HG02642 (cell line): ENCODE results near the gene METAP1D.
"Not testable (repeated sequence)": the region's sequence is repeated elsewhere in the genome, so short reads cannot be mapped to it uniquely, and the experiment has no call there.

Experiments used
- ATAC-seq: cut with Tn5 transposase; IDR thresholded peaks from one replicate; pipeline ENCODE4 v1.9.1; 2021; ENCODE audit warnings: mild to moderate bottlenecking; ENCODE audit not compliant: unreplicated experiment, poor library complexity

METAP1D gene

DNA sequence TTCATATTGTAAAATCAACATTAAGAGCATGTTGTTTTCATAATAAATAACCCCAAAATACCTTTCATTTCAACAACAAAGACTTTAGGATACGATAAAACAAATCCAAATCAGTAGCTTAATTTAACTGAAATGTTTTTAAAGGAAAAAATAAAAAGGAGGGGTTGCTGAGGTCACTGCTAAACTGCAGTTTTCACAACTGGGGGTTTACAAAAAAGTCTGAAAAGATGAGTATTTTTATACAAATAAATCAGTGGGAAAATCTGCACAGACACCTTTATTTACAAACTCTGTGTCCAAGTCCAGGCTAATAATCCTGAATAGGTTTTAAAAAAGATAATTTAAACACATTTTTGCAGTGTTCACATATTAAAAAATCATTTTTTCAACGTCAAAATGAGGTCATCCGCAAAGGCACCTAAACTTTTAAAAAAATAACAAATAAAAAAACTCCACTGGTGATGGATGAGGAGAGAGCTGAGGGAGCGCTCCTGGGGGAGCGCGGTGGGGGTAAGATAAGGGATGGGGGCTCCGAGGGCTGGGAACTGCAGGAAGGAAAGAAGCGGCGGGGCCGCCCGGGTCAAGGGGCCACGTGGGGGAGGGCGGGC is 99.8 kb downstream of the METAP1D start:
- no peak for ATAC-seq

DNA sequence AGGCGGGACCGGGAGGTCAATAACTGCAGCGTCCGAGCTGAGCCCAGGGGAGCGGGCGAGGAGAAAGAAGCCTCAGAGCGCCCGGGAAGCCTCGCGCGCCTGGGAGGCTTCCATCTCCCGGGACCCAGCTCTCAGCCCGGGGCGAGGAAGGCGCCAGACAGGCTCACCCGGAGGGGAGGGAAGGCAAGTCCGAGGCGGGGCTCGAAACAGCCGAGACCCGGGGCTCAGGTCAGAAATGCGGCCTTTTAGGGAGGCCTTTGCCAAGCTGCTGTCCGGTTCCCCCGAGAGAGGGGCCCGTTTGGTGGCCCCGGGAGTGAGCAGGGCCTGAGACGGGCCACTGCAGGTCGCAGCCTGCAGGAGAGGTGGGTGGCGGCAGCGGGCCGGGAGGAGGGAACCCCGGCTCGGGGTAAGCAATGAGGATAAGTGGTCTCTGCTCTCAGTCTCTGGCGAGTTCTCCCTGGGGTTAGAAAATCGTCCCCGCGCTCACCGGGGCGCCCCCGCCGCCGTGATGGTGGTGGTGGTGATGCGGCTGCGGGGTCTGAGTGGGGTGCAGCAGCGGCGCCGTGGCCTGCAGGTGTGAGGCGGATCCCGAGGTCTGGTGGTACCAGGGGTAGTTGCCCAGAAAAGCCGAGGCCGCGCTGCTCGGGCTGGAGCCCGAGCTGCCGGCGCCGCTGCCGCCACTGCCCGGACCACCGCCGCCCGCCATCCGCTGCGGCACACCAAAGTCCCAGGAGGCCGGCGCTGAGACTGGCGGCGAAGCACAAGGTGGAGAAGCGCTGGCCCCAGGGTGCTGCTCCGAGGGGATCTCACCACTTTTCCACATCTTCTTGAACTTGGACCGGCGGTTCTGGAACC is 100.6 kb downstream of the METAP1D start:
- ATAC-seq = no peak

DNA sequence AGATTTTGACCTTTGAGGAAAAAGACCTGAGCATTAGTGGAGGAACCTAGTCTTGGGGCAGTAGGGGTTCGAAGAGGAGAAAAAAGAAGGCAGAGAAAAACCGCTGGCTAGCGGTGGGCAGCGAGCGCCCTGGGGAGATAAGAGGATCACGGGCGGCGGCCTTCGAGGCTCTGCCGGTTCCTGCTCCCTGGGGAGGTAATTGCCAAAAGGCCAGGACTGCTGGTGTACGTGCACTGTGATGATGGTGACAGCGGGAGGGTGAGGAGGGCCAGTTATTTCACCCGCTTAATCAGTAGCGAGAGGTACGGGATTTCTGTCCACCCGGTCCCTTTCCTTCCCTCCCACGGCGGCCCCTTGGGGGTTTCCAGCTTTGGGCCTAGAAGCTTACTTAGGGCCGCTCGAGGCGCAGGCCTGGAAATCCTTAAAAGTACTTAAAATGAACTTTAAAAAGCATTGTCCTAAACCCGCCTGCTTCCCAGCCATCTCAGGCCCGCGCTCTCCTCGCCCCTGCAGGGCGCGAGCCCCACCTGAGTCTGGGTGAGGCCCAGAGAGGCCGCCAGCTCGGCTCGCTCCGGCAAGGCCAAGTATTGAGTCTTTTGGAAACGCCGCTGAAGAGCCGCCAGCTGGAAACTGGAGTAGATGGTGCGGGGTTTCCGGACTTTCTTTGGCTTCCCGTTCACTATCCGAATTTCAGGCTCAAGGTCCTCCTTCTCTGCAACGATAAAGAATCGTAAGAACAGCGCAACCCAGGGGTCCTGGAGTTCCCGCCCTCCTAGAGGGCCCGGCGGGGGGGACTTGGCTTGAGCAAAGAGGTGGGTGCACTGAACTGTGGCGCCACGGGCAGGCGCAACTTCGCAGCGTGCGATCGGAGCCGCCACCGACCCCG is 101.4 kb downstream of the METAP1D start:
- ATAC-seq = no peak

DNA sequence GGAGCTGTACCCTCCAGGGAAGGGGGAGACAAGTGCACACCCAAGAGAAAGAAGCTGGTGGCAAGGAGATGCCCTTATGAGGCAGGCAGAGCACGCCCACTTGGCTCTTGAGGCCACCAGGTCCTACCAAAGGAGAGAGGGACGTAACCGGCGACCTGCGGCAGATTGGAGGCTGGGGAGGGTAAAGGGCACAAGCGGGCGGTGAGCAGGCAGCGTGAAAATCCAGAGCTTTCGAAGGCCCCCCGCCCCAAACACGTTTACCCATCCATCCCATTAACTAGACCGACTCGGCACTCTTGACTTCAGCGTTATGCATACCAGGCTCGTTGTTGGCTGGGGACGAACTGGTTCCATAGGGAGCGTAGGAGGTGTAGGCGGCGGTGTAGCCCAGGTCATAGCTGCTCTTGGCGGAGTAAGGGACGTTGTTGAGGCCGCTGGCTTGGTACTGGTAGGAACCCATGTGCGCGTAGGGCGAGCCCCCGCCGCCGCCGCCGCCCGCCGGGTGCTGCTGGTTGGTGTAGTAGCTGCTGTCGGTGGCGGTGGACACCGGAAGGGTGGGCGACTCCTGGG is 102.2 kb downstream of the METAP1D start:
- peak; percentile 5 for ATAC-seq

DNA sequence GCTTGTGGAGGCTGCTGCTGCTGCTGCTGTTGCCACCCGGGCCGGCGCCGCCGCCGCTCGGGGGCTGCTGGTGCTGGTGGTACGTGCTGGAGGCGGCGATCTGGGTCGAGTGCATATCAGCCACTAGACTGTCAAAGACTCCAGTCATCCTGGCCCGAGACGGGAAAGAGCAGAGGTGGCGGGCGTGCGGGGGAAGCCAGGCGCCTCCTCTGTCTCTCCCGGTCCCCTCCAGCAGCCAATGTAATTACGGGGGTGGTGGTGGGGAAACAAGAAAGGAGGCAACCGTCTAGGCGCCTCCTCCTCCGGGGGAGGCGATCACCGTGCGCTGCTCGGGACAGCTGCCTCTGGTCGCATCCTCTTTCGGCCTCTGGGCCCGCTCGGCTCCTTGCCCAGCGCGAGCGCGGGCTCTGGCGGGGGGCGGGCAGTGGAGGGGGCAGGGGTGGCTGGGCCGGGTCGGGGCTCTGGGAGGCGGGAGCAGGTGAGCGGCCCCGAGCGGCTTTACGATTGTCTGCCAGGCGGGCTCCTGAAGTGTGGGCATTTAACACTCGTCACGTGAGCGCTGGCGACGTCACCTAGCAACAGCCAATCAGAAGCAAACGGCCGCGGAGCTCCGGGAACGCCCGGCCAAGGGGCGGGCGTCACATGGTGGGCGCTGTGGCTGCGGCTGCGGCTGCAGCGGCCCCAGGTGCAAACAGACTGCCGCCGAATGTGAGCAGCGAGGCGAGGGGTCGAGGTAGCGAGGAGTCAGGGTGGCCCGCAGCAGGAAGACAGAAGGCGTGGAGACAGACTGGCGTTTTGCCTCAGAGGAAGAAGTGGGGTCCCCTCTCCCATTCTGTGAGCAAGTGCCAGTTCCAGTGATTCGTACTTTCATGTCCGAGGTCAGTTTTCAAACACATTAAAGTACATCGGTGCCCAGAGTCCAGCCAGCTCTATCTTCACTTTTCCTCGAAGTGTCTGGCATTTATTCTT is 102.9 kb downstream of the METAP1D start, which contains the start of gene DLX2:
Gene DLX2, minus strand, starts transcription at position 510 of the 969 bp plus-strand sequence. Its CDS starts 362 bp downstream, at position 148.
- peak; percentile 79 for ATAC-seq

DNA sequence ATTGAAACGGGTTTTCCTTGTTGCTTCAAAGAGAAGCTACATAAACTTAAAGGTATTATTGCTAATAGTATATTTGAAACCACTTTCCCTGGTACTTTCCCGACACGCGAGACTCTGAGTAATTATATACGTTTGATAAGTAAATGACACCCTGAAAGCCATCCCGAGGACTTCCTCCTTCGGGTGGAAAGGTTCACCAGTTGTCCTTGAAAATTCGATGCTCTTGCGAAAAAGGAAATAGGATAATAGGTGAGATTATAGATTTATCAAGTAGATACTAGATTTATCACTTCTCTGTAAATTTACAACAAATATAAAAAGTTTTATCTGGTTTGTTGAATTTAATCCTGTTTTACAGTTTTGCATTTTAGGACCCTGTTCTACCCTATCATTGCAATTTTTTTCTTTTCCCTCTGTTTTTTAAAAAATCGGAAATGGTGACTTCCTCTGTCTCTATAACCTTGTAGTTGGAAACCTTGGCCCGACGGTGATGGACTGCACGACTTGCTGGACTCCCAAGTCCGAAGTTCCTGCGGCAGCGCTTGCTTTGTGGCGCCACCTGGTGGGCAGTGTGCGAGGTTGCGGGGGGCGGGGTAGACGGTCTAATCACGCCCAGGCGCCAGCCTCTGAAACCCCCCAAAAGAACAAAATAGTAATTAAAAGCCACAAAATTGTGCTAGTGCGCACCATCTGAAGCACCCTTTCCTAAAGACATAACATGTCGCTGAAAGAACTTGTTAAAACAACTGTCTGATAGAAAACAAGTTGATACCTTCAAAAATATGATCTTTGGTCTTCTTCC is 103.9 kb downstream of the METAP1D start:
- no peak for ATAC-seq

DNA sequence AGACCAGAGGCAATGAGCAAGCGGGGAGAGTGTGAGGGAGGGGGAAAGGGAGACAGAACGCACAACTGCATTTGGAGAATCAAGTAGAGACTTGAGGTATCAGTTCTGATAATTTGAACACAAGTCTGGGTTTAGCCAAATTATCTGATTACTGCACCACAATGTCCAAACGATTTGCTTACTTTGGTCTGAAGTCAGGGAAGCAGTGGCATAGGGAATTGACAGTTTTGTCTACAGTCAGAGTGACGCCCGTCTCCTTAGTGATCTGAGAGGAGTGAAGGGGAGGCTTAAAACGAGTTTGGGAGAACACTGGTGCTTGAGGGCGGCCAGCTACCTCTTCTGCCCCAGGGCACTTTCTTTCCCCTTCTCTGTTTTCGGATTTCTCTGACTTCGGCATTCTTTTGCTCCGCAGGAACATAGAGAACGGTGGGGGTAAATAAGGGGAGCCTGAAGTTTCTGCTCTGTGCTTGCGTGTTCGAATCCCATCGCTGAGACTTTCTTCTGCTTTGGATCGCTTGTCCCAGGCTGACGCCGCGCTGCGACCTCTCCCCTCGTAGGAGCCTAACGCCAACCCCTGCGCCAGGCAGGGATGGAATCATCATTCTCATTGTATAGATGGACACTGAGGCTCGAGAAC is 105.8 kb downstream of the METAP1D start:
- ATAC-seq = no peak

DNA sequence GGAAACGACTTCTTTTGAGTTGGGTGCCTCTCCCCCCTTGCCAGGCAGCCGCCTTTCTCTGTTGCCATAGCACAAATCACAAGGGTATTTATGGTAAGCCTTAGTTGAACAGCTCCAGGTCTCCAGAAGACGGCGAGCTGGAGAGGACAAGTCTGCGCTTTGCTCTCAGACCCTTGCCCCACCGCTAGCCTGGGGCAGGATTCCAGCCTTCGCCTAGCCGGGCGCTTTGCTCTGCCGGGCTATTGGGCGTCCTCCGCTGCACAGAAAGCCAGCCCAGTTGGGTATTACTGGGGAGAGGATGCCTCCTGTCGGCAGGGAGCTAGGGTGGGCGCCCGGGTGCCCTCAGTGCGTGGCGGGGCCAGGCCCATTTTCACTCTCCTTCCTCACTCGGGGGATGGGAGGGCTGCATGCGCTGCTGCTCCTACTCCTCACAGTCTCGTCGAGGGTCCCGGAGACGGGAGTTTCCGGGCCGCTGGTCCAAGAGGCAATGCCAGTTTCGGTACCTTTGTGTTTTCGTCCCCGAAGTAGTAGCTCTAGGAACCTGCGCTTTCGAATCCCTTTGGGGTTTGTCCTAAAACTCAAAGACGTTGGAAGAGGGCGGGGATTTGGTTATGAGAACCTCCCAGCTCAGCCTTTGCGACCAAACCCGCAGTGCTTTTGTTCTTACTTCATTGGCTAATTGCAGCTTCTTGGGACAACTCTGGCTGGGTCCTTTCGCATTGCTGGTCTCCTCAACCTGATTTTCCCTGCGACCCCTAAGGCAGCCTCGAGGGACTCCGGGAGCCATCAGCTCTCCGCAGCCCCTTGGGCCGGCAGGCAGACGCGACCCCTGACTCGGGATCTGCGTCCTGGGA is 106.6 kb downstream of the METAP1D start:
- ATAC-seq = no peak

DNA sequence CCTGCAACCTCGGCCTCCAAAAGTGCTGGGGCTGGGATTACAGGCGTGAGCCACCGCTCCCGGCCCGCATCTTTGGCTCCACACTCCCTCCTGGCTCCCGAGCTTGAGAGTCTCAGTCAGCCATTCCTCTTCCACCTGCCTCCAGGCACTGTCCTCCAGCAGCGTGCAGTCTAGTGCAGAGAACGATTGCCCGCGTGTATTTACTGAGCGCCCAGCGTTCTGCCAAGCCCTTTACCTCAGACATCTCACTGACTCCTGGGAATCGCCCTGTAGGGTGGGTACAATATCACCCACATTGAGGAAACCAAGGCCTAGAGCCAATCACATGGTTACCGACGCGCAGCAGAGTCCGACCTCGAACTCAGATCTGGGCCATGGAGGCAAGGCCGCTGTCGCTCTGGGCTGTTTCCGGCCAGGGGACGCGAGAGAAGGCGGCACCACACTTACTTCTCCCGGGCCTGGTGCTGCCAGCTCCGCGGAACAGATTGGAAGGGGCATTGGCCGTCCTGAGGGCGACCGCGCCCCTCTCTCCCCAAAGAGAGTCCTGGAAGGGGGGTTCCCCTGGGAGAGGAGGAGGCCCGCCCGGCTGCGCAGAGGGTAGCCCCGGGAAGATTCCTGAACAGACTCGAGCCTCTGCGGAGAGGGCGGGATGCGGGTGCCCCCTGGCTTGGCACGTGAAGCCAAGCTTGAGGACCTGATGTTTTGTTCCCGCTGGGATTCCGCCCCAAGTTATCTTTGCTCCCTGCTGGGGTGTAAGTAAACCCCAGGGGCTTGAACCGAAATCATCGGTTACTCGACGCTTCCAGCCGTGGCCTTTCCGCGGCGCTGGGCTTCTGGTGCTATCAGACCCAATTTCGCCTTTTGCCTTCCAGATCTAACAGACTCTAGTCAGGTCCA is 108.2 kb downstream of the METAP1D start:
- no peak for ATAC-seq

DNA sequence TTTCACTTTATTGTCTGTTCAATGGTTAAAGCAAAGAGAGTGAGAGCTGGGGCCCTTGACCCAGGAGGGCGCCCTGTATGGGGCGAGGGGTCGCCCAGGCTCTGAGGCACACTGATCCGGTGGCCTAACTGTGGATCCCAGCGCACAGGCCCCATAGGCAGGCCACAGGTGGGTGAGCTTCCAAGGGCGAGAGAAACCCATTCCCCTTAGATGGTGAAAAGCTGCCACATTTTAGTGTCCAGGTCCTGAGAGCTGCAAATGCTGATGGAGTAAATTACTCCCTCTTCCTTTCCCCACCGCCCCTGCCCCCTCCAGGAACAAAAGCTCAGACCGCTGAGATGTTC is 108.8 kb downstream of the METAP1D start:
- ATAC-seq = no peak

DNA sequence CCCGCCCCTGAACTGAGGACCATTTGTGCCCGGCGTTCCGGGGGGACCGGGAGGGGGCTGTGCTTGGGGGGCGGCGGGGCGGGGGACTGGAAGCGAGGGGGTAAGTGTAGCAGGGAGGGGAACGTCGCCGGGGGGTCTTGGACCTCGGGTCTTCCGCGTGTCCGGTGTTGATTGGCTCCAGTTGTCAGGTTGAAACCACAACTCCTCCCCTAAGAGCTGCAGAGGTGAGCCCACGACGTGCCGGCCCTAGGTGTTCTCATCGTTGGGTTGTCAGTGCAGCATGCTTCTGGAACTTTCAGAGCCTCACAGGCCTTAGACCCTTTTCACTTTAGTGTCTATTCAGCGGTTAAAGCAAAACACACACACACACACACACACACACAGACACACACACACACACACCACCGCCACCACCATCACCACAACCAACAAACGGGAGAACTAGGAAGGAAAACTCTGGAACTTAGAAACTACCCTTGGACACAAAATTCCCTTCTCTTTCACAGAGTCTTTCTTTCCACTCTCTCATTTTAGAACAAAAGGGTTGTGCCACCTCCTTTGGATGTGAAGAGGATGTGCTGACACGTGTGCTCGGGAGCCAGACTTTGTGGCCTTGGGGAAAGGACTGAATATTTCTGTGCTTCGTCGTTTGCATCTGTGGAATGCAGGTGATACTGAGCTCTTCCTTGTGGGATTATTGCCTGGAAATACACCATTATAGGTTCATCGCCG is 109.7 kb downstream of the METAP1D start:
- ATAC-seq = no peak

DNA sequence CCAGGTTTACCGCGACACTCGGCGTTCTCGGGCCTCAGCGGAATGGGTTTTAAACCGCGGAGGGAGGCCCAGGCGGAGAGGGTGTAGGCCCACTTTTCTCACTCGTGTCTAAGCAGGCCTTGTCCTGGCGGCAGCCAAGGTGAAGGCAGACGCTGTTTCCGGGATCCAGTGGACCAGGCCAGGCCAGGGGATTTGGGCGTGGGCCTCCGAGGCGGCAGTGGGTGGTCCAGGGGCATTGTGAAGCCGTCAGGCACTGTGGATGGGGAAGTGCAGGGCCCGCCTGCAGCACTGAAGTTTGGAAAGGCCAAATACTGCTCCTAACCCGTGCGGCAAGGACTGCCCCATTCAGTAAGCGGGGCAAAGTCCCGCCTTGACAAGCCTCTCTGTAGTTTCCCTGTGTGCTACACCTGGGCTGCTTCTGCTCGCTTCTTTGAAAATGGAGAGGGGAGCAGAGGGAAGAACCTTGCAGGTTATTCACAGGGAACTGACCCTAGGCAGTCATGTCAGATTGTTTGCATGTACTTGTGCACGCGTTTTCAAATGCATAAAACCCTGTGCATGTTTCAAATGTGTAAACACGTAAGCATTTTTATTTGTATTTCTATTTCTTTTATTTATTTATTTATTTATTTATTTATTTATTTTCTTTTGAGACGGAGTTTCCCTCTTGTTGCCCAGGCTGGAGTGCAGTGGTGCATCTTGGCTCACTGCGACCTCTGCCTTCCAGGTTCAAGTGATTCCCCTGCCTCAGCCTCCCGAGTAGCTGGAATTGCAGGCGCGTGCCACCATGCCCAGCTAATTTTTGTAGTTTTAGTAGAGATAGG is 110.4 kb downstream of the METAP1D start:
- ATAC-seq = no peak

DNA sequence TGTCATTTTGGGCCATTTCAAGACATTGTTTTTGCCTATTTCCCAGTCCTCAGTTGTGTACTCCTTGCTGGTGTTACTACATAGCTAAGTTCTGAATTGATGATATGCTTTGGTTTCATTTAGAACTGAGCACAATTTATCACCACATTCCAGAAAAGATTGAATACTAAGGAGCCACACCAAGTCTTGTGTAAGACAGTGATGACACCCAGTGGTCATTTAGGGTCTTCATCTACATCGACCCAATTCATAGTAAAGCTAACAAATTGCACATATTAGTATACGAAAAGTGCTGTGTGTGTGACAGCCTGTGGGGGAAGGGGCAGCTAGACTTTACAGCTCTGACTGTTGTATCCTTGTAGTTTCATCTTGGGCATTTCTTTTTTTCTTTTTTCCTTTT is 113.9 kb downstream of the METAP1D start:
- no peak for ATAC-seq

DNA sequence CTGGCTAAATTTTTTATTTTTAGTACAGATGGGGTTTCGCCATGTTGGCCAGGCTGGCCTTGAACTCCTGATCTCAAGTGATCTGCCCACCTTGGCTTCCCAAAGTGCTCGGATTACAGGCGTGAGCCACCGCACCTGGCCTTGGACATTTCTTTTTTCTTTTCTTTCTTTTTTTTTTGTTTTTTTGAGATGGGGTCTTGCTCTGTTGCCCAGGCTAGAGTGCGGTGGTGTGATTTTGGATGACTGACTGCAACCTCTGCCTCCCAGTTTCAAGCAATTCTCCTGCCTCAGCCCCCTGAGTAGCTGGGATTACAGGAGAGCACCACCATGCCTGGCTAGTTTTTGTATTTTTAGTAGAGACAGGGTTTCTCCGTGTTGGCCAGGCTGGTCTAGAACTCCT is 114.4 kb downstream of the METAP1D start:
- not testable (repeated sequence) for ATAC-seq

DNA sequence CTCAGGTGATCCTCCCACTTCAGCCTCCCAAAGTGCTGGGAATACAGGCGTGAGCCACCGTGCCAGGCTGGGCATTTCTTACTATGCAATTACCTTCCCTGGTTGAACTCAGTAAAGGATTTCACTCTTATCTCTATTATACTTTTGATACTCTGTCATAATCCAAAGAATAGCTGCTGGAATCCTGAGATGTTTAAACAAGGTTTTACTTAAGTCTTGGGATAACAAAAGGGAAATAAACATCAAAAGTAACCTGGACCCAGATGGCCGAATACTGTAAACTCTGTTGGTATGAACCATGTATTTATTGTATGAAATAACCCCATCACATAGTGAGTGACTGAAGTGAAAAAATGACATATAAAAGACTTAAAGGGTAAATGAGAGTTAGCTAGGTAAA is 114.8 kb downstream of the METAP1D start:
- ATAC-seq = no peak
